Astrocyte of the cerebellum (primary cell): Measurements from ENCODE around the gene JAKMIP1.

Experiments
- DNase-seq: peaks from one replicate; pipeline ENCODE4 v3.0.0-alpha.2; 2011; ENCODE audit warnings: low read depth
- H3K4me3 ChIP-seq: 2 replicates; pipeline ENCODE4 v1.5.1; 2011; ENCODE audit warnings: mild to moderate bottlenecking, low read depth, low read length, moderate library complexity
- CTCF ChIP-seq: IDR thresholded peaks from 2 replicates; pipeline ENCODE4 v1.5.1; 2012; ENCODE audit warnings: low read length, low read depth, moderate library complexity, mild to moderate bottlenecking; ENCODE audit errors: missing control alignments
- in situ Hi-C: cut with HindIII; loops from 2 replicates; pipeline ENCODE4 v1.10.0; 2017; ENCODE audit warnings: low sequenced_read_pairs

The JAKMIP1 gene

GRCh38 chr4:6049985-6050384 is 150.4 kb downstream of the JAKMIP1 start:
- in situ Hi-C loops = no loop called here
- no peak for TF ChIP-seq CTCF
- DNase-seq = no peak
- H3K4me3 ChIP-seq = no peak overlapping the region

- no peak overlapping the region for H3K4me3 ChIP-seq
- TF ChIP-seq CTCF = no peak
- in situ Hi-C loops = no loop called here
- no peak for DNase-seq
Measured at GRCh38 chr4:6049278-6049677, 151.1 kb downstream of the JAKMIP1 start.

- in situ Hi-C loops = no loop called here
- TF ChIP-seq CTCF = no peak
- DNase-seq = no peak
- no peak overlapping the region for H3K4me3 ChIP-seq
Measured at GRCh38 chr4:6048537-6048936, 151.8 kb downstream of the JAKMIP1 start.

GRCh38 chr4:6047130-6047673 is 153.1 kb downstream of the JAKMIP1 start:
- in situ Hi-C loops = no loop called here
- no peak for DNase-seq
- TF ChIP-seq CTCF = no peak
- H3K4me3 ChIP-seq = no peak overlapping the region

GRCh38 chr4:6046526-6047129 is 153.7 kb downstream of the JAKMIP1 start:
- TF ChIP-seq CTCF = no peak
- DNase-seq = no peak
- no peak overlapping the region for H3K4me3 ChIP-seq
- in situ Hi-C loops = no loop called here

- TF ChIP-seq CTCF = no peak
- in situ Hi-C loops = no loop called here
- no peak overlapping the region for H3K4me3 ChIP-seq
- DNase-seq = no peak
Measured at GRCh38 chr4:6044805-6045204, 155.5 kb downstream of the JAKMIP1 start.
